Endothelial cell of umbilical vein (primary cell): ENCODE results near the gene JAKMIP1.

ENCODE experiments used
- EZH2 ChIP-seq: IDR thresholded peaks from 2 replicates; pipeline ENCODE4 v1.6.1; 2012; ENCODE audit warnings: borderline replicate concordance, low read depth, mild to moderate bottlenecking, moderate library complexity, low read length, inconsistent platforms; ENCODE audit not compliant: severe bottlenecking
- FOS ChIP-seq: IDR thresholded peaks from 2 replicates; pipeline ENCODE4 v1.6.1; 2011; ENCODE audit warnings: mild to moderate bottlenecking, low read length, moderate library complexity, borderline replicate concordance; ENCODE audit not compliant: insufficient read depth
- GATA2 ChIP-seq: IDR thresholded peaks from 2 replicates; pipeline ENCODE4 v1.7.0; 2011; ENCODE audit warnings: low read depth, mild to moderate bottlenecking, moderate library complexity, mixed read lengths, low read length; ENCODE audit not compliant: insufficient read length, insufficient read depth
- JUN ChIP-seq: IDR thresholded peaks from 2 replicates; pipeline ENCODE4 v1.6.1; 2011; ENCODE audit warnings: borderline replicate concordance, low read depth; ENCODE audit not compliant: insufficient read length, insufficient read depth
- MYC ChIP-seq: IDR thresholded peaks from one replicate; pipeline ENCODE4 v1.6.1; 2011; ENCODE audit warnings: mild to moderate bottlenecking, low read depth, low read length
- POLR2A ChIP-seq: IDR thresholded peaks from 2 replicates; pipeline ENCODE4 v1.6.1; 2012; ENCODE audit warnings: low read depth, mild to moderate bottlenecking, control low read depth, low read length
- POLR2AphosphoS5 ChIP-seq: IDR thresholded peaks from 2 replicates; pipeline ENCODE4 v1.6.1; 2012; ENCODE audit warnings: low read depth, mild to moderate bottlenecking, control low read depth, low read length, moderate library complexity; ENCODE audit not compliant: insufficient read depth
- TF ChIP-seq, protein P1 (sequence below), 2 donors: IDR thresholded peaks; 1 replicate in 1 of 2; 2 replicates in 1 of 2; pipeline ENCODE4 v1.5.1; 2011; ENCODE audit warnings: low read length in 2 of 2, mild to moderate bottlenecking in 2 of 2, moderate library complexity in 2 of 2, control low read depth in 1 of 2, inconsistent platforms in 1 of 2, low read depth in 1 of 2; ENCODE audit not compliant: insufficient read depth in 1 of 2; ENCODE audit errors: extremely low read depth in 1 of 2
- TF ChIP-seq, protein P2 (sequence below): IDR thresholded peaks from 2 replicates; pipeline ENCODE4 v1.6.1; 2011; ENCODE audit not compliant: insufficient read depth, insufficient read length

DNA sequence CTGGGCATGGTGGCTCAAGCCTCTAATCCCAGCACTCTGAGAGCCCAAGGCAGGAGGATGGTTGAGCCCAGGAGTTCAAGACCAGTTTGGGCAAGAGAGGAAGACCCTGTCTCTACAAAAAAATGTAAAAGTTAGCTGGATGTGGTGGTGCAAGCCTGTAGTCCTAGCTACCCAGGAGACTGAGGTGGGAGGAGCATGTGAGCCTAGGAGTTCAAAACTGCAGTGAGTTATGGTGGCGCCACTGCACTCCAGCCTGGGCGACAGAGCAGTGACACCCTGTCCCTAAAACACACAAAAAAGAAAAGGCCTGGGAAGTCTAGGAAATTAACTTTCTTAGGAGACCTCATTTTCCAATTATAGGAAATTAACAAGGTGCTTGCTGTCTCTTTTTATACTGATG, 76.8 kb downstream of the JAKMIP1 start:
- no peak for TF ChIP-seq EZH2
- TF ChIP-seq, protein P1, sequence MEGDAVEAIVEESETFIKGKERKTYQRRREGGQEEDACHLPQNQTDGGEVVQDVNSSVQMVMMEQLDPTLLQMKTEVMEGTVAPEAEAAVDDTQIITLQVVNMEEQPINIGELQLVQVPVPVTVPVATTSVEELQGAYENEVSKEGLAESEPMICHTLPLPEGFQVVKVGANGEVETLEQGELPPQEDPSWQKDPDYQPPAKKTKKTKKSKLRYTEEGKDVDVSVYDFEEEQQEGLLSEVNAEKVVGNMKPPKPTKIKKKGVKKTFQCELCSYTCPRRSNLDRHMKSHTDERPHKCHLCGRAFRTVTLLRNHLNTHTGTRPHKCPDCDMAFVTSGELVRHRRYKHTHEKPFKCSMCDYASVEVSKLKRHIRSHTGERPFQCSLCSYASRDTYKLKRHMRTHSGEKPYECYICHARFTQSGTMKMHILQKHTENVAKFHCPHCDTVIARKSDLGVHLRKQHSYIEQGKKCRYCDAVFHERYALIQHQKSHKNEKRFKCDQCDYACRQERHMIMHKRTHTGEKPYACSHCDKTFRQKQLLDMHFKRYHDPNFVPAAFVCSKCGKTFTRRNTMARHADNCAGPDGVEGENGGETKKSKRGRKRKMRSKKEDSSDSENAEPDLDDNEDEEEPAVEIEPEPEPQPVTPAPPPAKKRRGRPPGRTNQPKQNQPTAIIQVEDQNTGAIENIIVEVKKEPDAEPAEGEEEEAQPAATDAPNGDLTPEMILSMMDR (IDR thresholded peaks at IDR 0.05; ENCODE audit: extremely low read depth in 1 of 2, insufficient read depth in 1 of 2, low read depth in 1 of 2, low read length in 2 of 2), result no peak
- no peak for TF ChIP-seq POLR2AphosphoS5
- no peak for TF ChIP-seq MYC
- TF ChIP-seq POLR2A, result no peak
- TF ChIP-seq, protein P2, sequence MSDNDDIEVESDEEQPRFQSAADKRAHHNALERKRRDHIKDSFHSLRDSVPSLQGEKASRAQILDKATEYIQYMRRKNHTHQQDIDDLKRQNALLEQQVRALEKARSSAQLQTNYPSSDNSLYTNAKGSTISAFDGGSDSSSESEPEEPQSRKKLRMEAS, result no peak
- TF ChIP-seq JUN, result no peak
- TF ChIP-seq GATA2, result no peak
- TF ChIP-seq FOS, result no peak
